Gastroesophageal sphincter (tissue), 4 donors: Measurements from ENCODE around the gene DSP. TPM values are rescaled to one million over a fixed set of nuclear protein-coding genes. Genes with fewer than 3 reads are reported as not detected.

Source experiments
- ATAC-seq: fragments of 150-250 bp; one replicate; pipeline ENCODE4 v1.9.1; 2016; ENCODE audit warnings: mild to moderate bottlenecking, moderate library complexity
- H3K27ac ChIP-seq, 4 donors: fragments of 200-600 bp; sonication (generic) in 3 of 4; 1 replicate in 3 of 4; 2 replicates in 1 of 4; pipeline ENCODE4 v1.5.1; 2016 to 2019
- H3K27me3 ChIP-seq: fragments of 200-600 bp; sonication (generic); one replicate; pipeline ENCODE4 v1.5.1; 2019
- H3K36me3 ChIP-seq, 2 donors: fragments of 200-600 bp; sonication (generic); one replicate each; pipeline ENCODE4 v1.5.1; 2019; ENCODE audit warnings: control low read depth in 1 of 2
- H3K4me1 ChIP-seq, 3 donors: fragments of 200-600 bp; sonication (generic); 1 replicate in 2 of 3; 2 replicates in 1 of 3; pipeline ENCODE4 v1.5.1; 2016 to 2019; ENCODE audit warnings: control low read depth in 2 of 3
- H3K4me3 ChIP-seq, 2 donors: fragments of 200-600 bp; sonication (generic); one replicate each; pipeline ENCODE4 v1.5.1; 2019; ENCODE audit warnings: mild to moderate bottlenecking in 1 of 2, moderate library complexity in 1 of 2
- H3K9me3 ChIP-seq, 3 donors: fragments of 200-600 bp; sonication (generic); one replicate each; pipeline ENCODE4 v1.5.1; 2017 to 2019; ENCODE audit warnings: control low read depth in 2 of 3
- EP300 ChIP-seq: sonication (generic); formaldehyde crosslinking; IDR thresholded peaks from one replicate; pipeline ENCODE4 v1.6.1; 2017; ENCODE audit warnings: antibody characterized with exemption, mild to moderate bottlenecking
- POLR2A ChIP-seq, 2 donors: fragments of 450-650 bp; IDR thresholded peaks; one replicate each; pipeline ENCODE4 v1.6.1; 2017; ENCODE audit warnings: antibody characterized with exemption in 2 of 2, mild to moderate bottlenecking in 2 of 2, moderate library complexity in 1 of 2
- POLR2AphosphoS5 ChIP-seq: sonication (generic); formaldehyde crosslinking; IDR thresholded peaks from one replicate; pipeline ENCODE4 v1.6.1; 2017; ENCODE audit warnings: antibody characterized with exemption
- WGBS, 2 donors: methylation state at CpG; one replicate each; pipeline ENCODE4 v1.1.5; 2018; ENCODE audit warnings: low coverage in 1 of 2; 5-methylcytosine and 5-hydroxymethylcytosine counted together
- total RNA-seq, 4 donors: library from RNA; depleted of rRNA; stranded (reverse); fragments of >200 nt; gene quantifications; one replicate each; pipeline ENCODE4 v1.1.0, GENCODE V29; 2016
- TF ChIP-seq, protein P1 (sequence below), 4 experiments: fragments of 200-600 bp in 2 of 4; fragments of 450-650 bp in 2 of 4; sonication (generic) in 1 of 4; IDR thresholded peaks; one replicate each; pipeline ENCODE4 v1.5.1; 2017 to 2019; ENCODE audit warnings: antibody characterized with exemption in 4 of 4, mild to moderate bottlenecking in 2 of 4, moderate library complexity in 2 of 4

Gene DSP
- total RNA-seq, 4 donors from 2014 or later = 5.8 to 41.7 (median 7.6) TPM

DNA sequence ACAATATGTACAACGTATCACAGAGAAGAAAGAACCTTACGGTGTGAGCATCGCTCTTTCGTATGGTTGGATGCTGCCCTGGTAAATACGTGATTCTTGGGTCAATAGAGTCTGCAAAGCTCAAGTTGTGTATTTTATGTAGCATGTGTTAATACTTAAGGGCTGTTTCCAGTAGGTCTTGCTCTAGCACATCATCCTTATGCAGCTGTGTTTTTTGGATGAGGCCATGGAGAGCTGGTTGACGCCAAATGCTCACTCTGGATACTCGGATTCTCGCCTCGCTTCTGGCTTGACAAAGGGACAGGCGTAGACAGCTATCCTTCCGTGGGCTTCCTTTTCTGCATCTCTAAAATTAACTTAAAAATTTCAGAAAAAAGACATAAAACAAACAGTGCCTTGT is 87.4 kb downstream of the DSP start:
- Histone ChIP-seq H3K4me3 (no peak overlapping the region), H3K4me1 (no peaks in the 10 kb centered on the region), H3K36me3 (no peaks in the 10 kb centered on the region), H3K9me3 (no peaks in the 10 kb centered on the region), H3K27me3 (peaks cover 18% of the 10 kb centered on the region), H3K27ac (no peak overlapping the region)
- TF ChIP-seq POLR2AphosphoS5 (no peak), EP300 (no peak), POLR2A (IDR thresholded peaks at IDR 0.05) (no peak)
- TF ChIP-seq, protein P1, sequence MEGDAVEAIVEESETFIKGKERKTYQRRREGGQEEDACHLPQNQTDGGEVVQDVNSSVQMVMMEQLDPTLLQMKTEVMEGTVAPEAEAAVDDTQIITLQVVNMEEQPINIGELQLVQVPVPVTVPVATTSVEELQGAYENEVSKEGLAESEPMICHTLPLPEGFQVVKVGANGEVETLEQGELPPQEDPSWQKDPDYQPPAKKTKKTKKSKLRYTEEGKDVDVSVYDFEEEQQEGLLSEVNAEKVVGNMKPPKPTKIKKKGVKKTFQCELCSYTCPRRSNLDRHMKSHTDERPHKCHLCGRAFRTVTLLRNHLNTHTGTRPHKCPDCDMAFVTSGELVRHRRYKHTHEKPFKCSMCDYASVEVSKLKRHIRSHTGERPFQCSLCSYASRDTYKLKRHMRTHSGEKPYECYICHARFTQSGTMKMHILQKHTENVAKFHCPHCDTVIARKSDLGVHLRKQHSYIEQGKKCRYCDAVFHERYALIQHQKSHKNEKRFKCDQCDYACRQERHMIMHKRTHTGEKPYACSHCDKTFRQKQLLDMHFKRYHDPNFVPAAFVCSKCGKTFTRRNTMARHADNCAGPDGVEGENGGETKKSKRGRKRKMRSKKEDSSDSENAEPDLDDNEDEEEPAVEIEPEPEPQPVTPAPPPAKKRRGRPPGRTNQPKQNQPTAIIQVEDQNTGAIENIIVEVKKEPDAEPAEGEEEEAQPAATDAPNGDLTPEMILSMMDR (IDR thresholded peaks at IDR 0.05) = no peak
- no peak for ATAC-seq
- 78 to 80% methylated on average over 11 of the region's 11 CpGs for WGBS, 2 donors

DNA sequence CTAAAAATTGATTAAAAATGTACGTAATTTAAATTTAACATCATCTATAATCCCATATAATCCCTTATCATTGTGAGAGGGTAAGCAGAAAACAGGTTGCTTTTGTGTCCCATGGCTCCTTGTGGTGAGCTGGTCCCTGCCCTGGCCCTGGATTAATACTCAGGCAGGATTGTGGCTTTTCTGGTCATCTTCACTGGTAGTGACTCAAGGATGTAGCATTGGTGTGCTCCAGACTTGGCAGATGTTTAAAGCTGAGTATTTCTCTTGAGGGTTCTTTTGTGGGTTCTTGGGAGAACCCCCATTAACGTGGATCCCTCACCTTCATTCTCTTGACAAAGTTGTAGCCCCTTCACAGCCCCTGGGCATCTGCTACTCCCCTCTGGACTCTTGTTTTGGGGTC is 87.8 kb downstream of the DSP start:
- no peaks in the 10 kb centered on the region for H3K9me3 ChIP-seq
- H3K36me3 ChIP-seq = no peaks in the 10 kb centered on the region
- no peak for TF ChIP-seq POLR2AphosphoS5
- no peak for TF ChIP-seq EP300
- TF ChIP-seq, protein P1 (IDR thresholded peaks at IDR 0.05) = no peak
- no peak for TF ChIP-seq POLR2A (IDR thresholded peaks at IDR 0.05)
- no peak overlapping the region for H3K4me3 ChIP-seq
- peaks cover 18% of the 10 kb centered on the region for H3K27me3 ChIP-seq
- H3K27ac ChIP-seq = no peak overlapping the region
- ATAC-seq = no peak
- no peaks in the 10 kb centered on the region for H3K4me1 ChIP-seq
- WGBS, 2 donors = 52 to 93% methylated on average over 1 to 2 of the region's 2 CpGs

DNA sequence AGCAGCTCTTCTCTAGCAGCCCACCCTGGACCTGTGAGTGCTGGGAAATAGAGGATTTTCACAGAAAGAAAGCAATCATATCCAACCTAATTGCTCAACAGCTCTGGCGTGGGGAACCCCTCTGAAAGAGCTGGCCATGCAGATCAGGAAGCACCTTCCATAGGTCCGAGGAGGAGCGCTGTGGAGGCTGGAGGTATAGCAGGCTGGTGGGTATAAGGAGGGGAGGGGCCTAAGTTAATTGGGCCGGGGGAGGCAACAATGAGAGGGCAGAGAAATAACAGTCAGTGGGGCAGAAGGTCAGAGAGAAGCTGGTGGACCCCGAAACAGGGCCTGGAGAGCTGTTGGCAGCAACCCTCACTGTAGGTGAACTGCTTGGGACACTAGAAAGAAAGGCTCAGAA is 89.3 kb downstream of the DSP start:
- no peak for ATAC-seq
- H3K4me3 ChIP-seq = no peak overlapping the region
- H3K27me3 ChIP-seq = peaks cover 18% of the 10 kb centered on the region
- WGBS, 2 donors = 72 to 75% methylated on average over 4 of the region's 5 CpGs
- H3K9me3 ChIP-seq = no peaks in the 10 kb centered on the region
- no peaks in the 10 kb centered on the region for H3K4me1 ChIP-seq
- TF ChIP-seq EP300 (no peak), POLR2A (IDR thresholded peaks at IDR 0.05) (no peak), POLR2AphosphoS5 (no peak)
- TF ChIP-seq, protein P1 (IDR thresholded peaks at IDR 0.05) = no peak
- no peaks in the 10 kb centered on the region for H3K36me3 ChIP-seq
- no peak overlapping the region for H3K27ac ChIP-seq

DNA sequence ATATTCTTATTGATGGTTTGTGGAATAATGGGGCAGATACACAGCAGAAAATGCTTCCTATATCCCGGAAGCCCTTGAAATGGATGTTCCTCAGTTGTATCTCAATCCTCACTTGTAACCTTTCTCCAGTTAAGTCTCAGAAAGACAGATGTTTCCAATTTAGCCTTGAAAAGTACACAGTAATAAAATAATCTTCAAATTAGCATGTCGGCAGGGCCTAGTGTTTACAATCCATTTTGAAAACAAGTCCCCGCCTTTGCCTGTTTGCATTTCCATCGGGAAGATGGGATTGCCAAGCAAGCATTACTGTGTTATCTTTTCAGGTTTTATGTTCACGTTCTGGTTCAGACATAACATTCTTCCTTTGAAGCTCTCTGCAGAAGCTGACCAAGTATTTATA is 90.0 kb downstream of the DSP start:
- Histone ChIP-seq H3K27me3 (peaks cover 18% of the 10 kb centered on the region), H3K4me1 (no peaks in the 10 kb centered on the region), H3K36me3 (no peaks in the 10 kb centered on the region), H3K4me3 (no peak overlapping the region), H3K9me3 (no peaks in the 10 kb centered on the region), H3K27ac (no peak overlapping the region)
- TF ChIP-seq EP300 (no peak), POLR2A (IDR thresholded peaks at IDR 0.05) (no peak), POLR2AphosphoS5 (no peak)
- TF ChIP-seq, protein P1 (IDR thresholded peaks at IDR 0.05) = no peak
- ATAC-seq = no peak
- whole genome bisulfite sequencing, 2 donors = 43 to 67% methylated on average over 5 of the region's 5 CpGs

DNA sequence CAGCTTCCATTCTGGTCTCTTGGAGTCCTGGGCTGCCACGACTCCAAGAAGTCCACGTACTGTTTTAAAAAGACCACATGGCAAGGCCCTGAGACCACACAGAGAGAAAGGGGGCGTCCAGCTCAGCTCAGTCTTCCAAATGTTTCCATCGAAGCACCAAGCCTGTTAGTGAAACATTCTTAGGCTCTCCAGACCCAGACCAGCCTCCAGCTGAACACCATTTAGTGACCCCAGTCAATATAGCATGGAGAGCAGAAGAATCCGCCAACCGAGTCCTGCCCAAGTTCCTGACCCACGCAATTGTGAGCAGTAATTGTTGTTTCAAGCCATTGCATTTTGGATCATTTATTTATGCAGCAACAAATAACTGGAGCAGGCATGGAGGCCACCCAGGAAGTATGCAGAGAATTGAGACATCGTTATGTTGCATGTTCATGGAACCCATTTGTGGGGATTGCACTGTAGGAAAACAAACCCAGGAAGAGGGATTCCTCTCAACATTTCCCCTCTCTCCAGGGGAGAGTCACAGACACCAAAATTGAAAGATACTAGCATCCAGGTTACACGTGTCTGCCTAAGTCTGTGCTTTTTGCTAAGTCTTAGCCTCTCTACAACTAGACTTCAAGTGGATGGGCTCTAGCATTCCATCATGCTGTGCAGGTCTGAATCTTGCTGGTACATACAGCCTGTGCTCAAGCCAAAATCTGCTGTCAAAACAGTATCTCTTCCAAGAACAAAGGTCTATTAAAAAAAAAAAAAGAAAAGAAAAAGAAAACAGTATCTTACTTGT is 91.2 kb downstream of the DSP start:
- TF ChIP-seq POLR2A (IDR thresholded peaks at IDR 0.05) = no peak
- no peak for TF ChIP-seq POLR2AphosphoS5
- TF ChIP-seq, protein P1 (IDR thresholded peaks at IDR 0.05) = no peak
- no peak for TF ChIP-seq EP300
- Histone ChIP-seq H3K36me3 (no peaks in the 10 kb centered on the region), H3K9me3 (no peaks in the 10 kb centered on the region), H3K27me3 (peaks cover 13% of the 10 kb centered on the region), H3K27ac (no peak overlapping the region), H3K4me3 (no peak overlapping the region), H3K4me1 (no peaks in the 10 kb centered on the region)
- 66 to 77% methylated on average over 5 of the region's 9 CpGs for WGBS, 2 donors
- ATAC-seq = no peak
